GM12874 (cell line): ENCODE results near the gene NEUROD6.

ENCODE experiments used
- TF ChIP-seq, protein P1 (sequence below): IDR thresholded peaks from 2 replicates; pipeline ENCODE4 v1.5.1; 2011; ENCODE audit warnings: low read depth, mild to moderate bottlenecking, control low read depth, low read length, moderate library complexity; ENCODE audit not compliant: insufficient read depth

Gene NEUROD6

GRCh38 chr7:31314781-31315180, 25.7 kb downstream of the NEUROD6 start:
- TF ChIP-seq, protein P1, sequence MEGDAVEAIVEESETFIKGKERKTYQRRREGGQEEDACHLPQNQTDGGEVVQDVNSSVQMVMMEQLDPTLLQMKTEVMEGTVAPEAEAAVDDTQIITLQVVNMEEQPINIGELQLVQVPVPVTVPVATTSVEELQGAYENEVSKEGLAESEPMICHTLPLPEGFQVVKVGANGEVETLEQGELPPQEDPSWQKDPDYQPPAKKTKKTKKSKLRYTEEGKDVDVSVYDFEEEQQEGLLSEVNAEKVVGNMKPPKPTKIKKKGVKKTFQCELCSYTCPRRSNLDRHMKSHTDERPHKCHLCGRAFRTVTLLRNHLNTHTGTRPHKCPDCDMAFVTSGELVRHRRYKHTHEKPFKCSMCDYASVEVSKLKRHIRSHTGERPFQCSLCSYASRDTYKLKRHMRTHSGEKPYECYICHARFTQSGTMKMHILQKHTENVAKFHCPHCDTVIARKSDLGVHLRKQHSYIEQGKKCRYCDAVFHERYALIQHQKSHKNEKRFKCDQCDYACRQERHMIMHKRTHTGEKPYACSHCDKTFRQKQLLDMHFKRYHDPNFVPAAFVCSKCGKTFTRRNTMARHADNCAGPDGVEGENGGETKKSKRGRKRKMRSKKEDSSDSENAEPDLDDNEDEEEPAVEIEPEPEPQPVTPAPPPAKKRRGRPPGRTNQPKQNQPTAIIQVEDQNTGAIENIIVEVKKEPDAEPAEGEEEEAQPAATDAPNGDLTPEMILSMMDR = no peak

DNA sequence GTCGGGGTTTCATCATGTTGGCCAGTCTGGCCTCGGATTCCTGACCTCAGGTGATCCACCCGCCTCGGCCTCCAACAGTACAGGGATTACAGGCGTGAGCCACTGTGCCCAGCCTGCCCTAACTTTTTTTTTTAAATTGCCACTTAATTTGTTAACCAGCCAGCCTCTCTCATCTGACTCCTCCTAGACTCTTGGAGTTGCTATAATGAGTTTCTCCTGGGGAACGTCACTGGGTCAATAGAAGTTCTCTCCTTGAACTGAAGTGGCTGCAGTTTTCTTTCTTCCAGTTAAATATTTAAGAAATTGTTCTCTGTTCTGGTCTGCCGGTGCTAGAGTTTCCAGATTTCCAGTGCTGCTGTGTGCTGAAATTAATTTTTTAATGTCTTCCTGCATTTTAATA, 27.6 kb downstream of the NEUROD6 start:
- TF ChIP-seq, protein P1 = no peak

- TF ChIP-seq, protein P1 = no peak
Observed at GRCh38 chr7:31311552-31311951, 29.0 kb downstream of the NEUROD6 start.

DNA sequence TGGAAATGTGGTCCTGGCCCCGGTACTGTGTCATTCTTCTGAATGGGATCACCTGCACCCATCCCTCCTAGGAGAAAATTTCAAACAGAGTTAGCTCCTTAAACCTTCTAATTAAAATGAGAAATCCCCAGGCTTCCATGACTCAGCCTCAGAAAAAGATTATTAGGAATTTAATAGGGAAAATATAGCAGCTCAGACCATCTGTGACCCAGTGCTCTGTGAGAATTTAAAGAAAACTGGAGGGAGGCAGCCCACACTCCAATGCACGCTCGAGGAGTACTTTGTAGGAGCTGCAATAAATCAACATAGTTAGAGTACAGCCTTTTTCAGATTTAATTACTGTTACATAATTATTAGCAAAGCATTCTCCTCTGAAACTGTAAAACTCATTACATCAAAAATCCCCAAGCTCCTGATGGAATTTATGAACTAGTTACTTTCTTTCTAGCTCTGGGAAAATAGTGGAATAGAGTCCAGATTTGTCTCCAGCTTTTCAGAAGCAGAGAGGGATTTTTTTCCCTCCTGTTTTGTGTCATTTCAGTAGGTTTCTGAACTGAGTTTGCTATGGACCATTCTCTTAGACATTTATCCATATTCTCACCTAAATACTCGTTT, 30.1 kb downstream of the NEUROD6 start:
- TF ChIP-seq, protein P1 = no peak

DNA sequence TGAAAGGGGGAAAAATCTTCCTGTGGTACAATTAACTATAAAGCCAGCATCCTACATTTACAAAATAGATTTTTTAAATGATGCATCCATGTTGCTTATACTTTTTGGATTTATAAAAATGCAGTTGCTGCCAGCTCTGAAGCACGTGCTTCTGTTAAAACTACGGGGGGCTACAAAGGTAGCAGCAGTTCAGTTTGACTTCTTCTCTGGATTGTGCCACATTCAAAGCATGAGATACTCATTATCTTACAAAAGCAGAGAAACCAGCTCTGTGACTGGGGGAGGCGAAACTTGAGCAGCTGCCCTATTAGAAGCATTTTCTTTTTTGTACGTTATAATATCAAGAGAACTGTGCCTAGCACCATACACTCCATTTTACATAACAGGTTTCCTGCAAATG, 31.1 kb downstream of the NEUROD6 start:
- TF ChIP-seq, protein P1 = no peak

- TF ChIP-seq, protein P1 = no peak
Observed at GRCh38 chr7:31308652-31309051, 31.9 kb downstream of the NEUROD6 start.

DNA sequence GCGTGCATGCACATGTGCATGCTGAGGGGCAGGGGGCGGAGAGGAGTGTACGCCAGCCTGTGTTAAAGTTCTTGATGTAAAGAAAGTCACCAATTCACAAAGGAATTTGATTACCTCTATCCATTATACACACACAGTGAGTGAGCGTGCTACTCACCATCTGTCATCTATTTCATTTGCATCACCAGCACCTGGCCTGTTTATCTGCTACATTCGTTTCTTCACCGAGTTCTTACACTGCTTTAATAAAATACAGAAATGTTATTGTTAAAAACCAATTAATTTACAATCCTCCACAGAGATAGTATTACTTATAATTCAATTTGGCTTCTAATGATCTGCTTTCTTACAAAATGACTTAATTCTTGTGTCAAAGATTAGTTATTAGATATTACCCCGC, 32.6 kb downstream of the NEUROD6 start:
- TF ChIP-seq, protein P1 = no peak
